Colonic mucosa (tissue), 4 donors: ENCODE measurements around the gene TCF7L1. TPM values are rescaled to one million over a fixed set of nuclear protein-coding genes. Genes with fewer than 3 reads are reported as not detected.
"Not testable (repeated sequence)": the region's sequence is repeated elsewhere in the genome, so short reads cannot be mapped to it uniquely, and the experiment has no call there.

Experiments used
- DNase-seq: peaks from one replicate; pipeline ENCODE4 v3.0.0-alpha.2; 2020
- H3K27ac ChIP-seq: fragments of 200-600 bp; one replicate; pipeline ENCODE4 v1.8.0; 2021
- H3K27me3 ChIP-seq: fragments of 200-600 bp; one replicate; pipeline ENCODE4 v1.8.0; 2021
- H3K36me3 ChIP-seq: fragments of 200-600 bp; one replicate; pipeline ENCODE4 v1.8.0; 2021
- H3K4me1 ChIP-seq: fragments of 200-600 bp; one replicate; pipeline ENCODE4 v1.8.0; 2021; ENCODE audit warnings: mild to moderate bottlenecking
- H3K4me3 ChIP-seq: fragments of 200-600 bp; one replicate; pipeline ENCODE4 v1.8.0; 2021
- H3K9ac ChIP-seq, 2 donors: one replicate each; pipeline ENCODE4 v1.7.0; 2013; ENCODE audit warnings: control low read depth in 2 of 2, low read depth in 2 of 2, low read length in 2 of 2
- H3K9me3 ChIP-seq: fragments of 200-600 bp; one replicate; pipeline ENCODE4 v1.8.0; 2021
- CTCF ChIP-seq: fragments of 200-600 bp; IDR thresholded peaks from one replicate; pipeline ENCODE4 v1.8.0; 2022; ENCODE audit warnings: antibody characterized with exemption, mild to moderate bottlenecking
- intact Hi-C: fragments of 100-400 bp; cut with DNase I; formaldehyde crosslinking; loops from one replicate; pipeline ENCODE4 v1.14.1; 2022
- total RNA-seq, 2 donors: library from RNA; stranded (reverse); fragmentation: NEBNext Ultra II Directional in 1 of 2; extraction: Animal tissue kit (Norgen Biotek cat#: 25700) in 1 of 2; gene quantifications; one replicate each; pipeline ENCODE4 v1.2.1, GENCODE V29; 2021
- donor health status: healthy.
- donor health status: DM: no; HTN: no; CAD: no.
- donor health status: DM: no; HTN: no; CAD: no.

TCF7L1 gene
- total RNA-seq, 2 donors from 2014 or later, result 0.99 to 3.2 TPM

GRCh38 chr2:85330839-85331636 lies 197.8 kb downstream of the TCF7L1 start:
- no peak for TF ChIP-seq CTCF
- Histone ChIP-seq H3K9me3 (no peaks in the 10 kb centered on the region), H3K27ac (no peak overlapping the region), H3K9ac (no peak overlapping the region), H3K4me1 (no peaks in the 10 kb centered on the region), H3K36me3 (no peaks in the 10 kb centered on the region), H3K4me3 (no peak overlapping the region), H3K27me3 (no peaks in the 10 kb centered on the region)
- no peak for DNase-seq
- intact Hi-C loops, result no loop called here

DNA sequence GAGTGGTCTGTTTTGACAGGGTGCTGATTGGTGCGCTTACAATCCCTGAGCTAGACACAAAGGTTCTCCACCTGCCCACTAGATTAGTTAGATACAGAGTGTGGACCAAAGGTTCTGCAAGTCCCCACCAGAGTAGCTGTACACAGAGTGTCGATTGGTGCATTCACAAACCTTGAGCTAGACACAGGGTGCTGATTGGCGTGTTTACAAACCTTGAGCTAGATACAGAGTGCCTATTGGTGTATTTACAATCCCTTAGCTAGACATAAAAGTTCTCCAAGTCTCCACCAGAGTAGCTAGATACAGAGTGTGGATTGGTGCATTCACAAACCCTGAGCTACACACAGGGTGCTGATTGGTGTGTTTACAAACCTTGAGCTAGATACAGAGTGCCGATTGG lies 200.7 kb downstream of the TCF7L1 start:
- H3K4me1 ChIP-seq, H3K4me3 ChIP-seq, H3K27ac ChIP-seq, H3K9ac ChIP-seq, H3K9me3 ChIP-seq, DNase-seq, H3K27me3 ChIP-seq, H3K36me3 ChIP-seq, intact Hi-C loops: not testable (repeated sequence)

- intact Hi-C loops, result no loop called here
- DNase-seq, result no peak
- H3K4me3 ChIP-seq, result no peak overlapping the region
- no peaks in the 10 kb centered on the region for H3K27me3 ChIP-seq
- TF ChIP-seq CTCF, result no peak
- no peaks in the 10 kb centered on the region for H3K36me3 ChIP-seq
- H3K9ac ChIP-seq, result no peak overlapping the region
- no peaks in the 10 kb centered on the region for H3K9me3 ChIP-seq
- H3K27ac ChIP-seq, result no peak overlapping the region
- H3K4me1 ChIP-seq, result no peaks in the 10 kb centered on the region
Observed at GRCh38 chr2:85334928-85335327, 201.7 kb downstream of the TCF7L1 start.

DNA sequence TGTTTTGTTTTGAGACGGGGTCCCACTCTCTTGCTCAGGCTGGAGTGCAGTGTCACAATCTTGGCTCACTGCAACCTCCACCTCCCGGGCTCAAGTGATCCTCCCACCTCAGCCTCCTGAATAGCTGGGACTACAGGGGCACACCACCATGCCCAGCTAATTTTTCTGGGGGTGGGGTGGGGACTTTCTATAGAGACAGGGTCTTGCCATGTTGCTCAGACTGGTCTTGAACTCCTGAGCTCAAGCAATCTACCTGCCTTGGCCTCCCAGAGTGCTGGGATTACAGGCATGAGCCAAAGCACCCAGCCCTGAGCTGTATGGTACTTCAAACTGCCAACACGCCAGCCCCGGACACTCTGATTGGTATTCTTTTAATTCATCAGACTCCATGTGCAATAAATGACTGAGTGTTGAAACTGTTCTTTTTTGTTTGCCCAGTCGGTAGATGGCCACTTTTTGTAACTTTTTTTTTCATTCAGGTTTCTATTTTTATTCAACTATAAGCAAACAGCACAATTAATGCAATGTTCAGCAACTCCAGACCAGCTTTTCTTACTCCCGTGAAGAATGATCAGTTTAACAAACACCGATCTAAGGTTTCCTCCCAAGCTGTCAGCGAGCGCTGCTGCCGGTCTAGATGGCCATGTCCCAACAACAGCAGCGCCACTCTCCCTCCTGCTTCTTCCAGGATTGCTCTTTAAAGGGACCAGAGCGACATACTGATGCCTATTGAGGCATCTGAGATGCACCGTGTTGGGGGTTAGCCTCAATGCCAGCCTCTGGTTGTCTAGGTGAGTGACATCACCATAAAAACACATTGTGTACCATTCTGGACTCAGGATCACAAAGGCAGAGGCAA lies 207.1 kb downstream of the TCF7L1 start:
- TF ChIP-seq CTCF, result no peak
- Histone ChIP-seq H3K4me1 (no peaks in the 10 kb centered on the region), H3K36me3 (peaks cover under 1% of the 10 kb centered on the region), H3K27me3 (no peaks in the 10 kb centered on the region), H3K9me3 (no peaks in the 10 kb centered on the region), H3K4me3 (no peak overlapping the region), H3K27ac (no peak overlapping the region), H3K9ac (no peak overlapping the region)
- intact Hi-C loops, result no loop called here
- no peak for DNase-seq

DNA sequence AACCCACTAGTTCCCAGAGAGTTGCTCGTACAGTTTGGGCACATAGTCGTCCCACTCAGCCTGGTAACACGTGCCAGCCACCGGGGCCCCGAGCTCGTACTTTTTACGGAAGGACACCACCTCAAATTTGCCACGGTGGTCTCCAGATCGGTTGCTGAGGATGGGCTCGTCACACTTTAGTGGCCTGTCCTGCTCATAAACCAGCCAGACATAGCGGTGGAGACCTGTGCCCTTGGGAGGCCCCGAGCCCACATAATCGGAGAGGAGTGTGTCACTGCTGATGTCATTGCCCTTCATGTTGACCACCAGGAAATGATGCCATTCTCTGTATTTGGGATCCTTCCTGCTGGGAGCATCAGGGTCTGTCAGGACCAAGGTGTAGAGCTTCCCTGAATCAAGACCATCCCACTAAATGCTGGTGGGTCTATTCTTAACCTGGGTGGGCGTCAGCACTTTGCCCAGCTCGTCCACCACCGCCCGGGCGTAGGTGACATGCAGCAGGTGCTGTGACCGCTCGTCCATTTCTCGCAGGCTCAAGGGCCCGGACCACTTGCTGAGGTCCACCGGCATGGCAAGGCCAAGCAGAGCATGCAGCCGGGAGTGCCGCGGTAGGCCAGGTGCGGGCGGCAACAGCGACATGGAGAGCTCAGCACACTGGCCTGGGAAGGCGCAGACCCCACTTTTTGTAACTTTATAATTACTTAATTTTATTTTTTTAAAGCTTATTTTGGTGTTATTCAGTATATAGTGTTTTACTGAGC lies 208.3 kb downstream of the TCF7L1 start:
- intact Hi-C loops, result no loop called here
- Histone ChIP-seq H3K9ac (no peak overlapping the region), H3K27me3 (no peaks in the 10 kb centered on the region), H3K36me3 (peaks cover 11% of the 10 kb centered on the region), H3K4me1 (no peaks in the 10 kb centered on the region), H3K4me3 (no peak overlapping the region), H3K27ac (no peak overlapping the region), H3K9me3 (no peaks in the 10 kb centered on the region)
- no peak for DNase-seq
- TF ChIP-seq CTCF, result no peak
